Right ventricle myocardium superior (tissue), 1 donor: Measurements from ENCODE around the gene LDHD. TPM values are rescaled to one million over a fixed set of nuclear protein-coding genes. Genes with fewer than 3 reads are reported as not detected.

Source experiments
- ATAC-seq: fragments of 200-7000 bp; cut with Tn5 transposase; one replicate; pipeline ENCODE4 v1.9.1; 2020; ENCODE audit warnings: mild to moderate bottlenecking; ENCODE audit not compliant: poor library complexity
- DNase-seq: peaks from one replicate; pipeline ENCODE4 v3.0.0-alpha.2; 2020
- intact Hi-C: fragments of 100-400 bp; cut with DNase I; formaldehyde crosslinking; loops from one replicate; pipeline ENCODE4 v1.11.2; 2022
- total RNA-seq: library from RNA; stranded (reverse); fragmentation: NEBNext Ultra II Directional; extraction: Animal tissue kit (Norgen Biotek cat#: 25700); gene quantifications from one replicate; pipeline ENCODE4 v1.2.1, GENCODE V29; 2021
- donor health status: DM: no; HTN: yes; CAD: no; lungs with severe emphysema.

The LDHD gene
- total RNA-seq, 1 donor from 2014 or later: 84.7 TPM

GRCh38 chr16:75088934-75089333, 27.6 kb downstream of the LDHD start:
- DNase-seq (no peak), ATAC-seq (no peak)
- intact Hi-C loops: no loop called here

GRCh38 chr16:75088216-75088615, 28.4 kb downstream of the LDHD start:
- no peak for ATAC-seq
- no peak for DNase-seq
- intact Hi-C loops: no loop called here

GRCh38 chr16:75087375-75087979, 29.1 kb downstream of the LDHD start:
- DNase-seq (peak; percentile 63), ATAC-seq (peak; percentile 96)
- intact Hi-C loops: no loop called here

- DNase-seq (no peak), ATAC-seq (no peak)
- intact Hi-C loops: no loop called here
Measured at GRCh38 chr16:75086688-75087374, 29.7 kb downstream of the LDHD start.

GRCh38 chr16:75086281-75086680, 30.3 kb downstream of the LDHD start:
- intact Hi-C loops: no loop called here
- ATAC-seq: no peak
- DNase-seq: no peak

GRCh38 chr16:75085556-75085955, 31.0 kb downstream of the LDHD start:
- ATAC-seq (no peak), DNase-seq (no peak)
- intact Hi-C loops: no loop called here

- ATAC-seq (no peak), DNase-seq (no peak)
- intact Hi-C loops: no loop called here
Measured at GRCh38 chr16:75083813-75084212, 32.8 kb downstream of the LDHD start.

- DNase-seq (no peak), ATAC-seq (no peak)
- intact Hi-C loops: no loop called here
Measured at GRCh38 chr16:75081179-75081859, 35.3 kb downstream of the LDHD start.

GRCh38 chr16:75080205-75081029, 36.2 kb downstream of the LDHD start:
- no peak for ATAC-seq
- intact Hi-C loops: no loop called here

GRCh38 chr16:75079346-75079926, 37.1 kb downstream of the LDHD start:
- no peak for ATAC-seq
- intact Hi-C loops: no loop called here
- DNase-seq: no peak

More at GRCh38 chr16:75080205-75081029, 36.2 kb downstream of the LDHD start:
- no peak for DNase-seq

GRCh38 chr16:75078886-75079285, 37.7 kb downstream of the LDHD start:
- DNase-seq (no peak), ATAC-seq (no peak)
- intact Hi-C loops: no loop called here

- no peak for DNase-seq
- intact Hi-C loops: no loop called here
- no peak for ATAC-seq
Measured at GRCh38 chr16:75075688-75076268, 40.8 kb downstream of the LDHD start.

- peak; percentile 56 for ATAC-seq
- intact Hi-C loops: no loop called here
- peak; percentile 51 for DNase-seq
Measured at GRCh38 chr16:75074920-75075687, 41.5 kb downstream of the LDHD start.

- no peak for ATAC-seq
- intact Hi-C loops: no loop called here
- no peak for DNase-seq
Measured at GRCh38 chr16:75074304-75074793, 42.2 kb downstream of the LDHD start.

GRCh38 chr16:75073545-75074303, 42.9 kb downstream of the LDHD start:
- intact Hi-C loops: no loop called here
- no peak for ATAC-seq
- no peak for DNase-seq

GRCh38 chr16:75072239-75072947, 44.2 kb downstream of the LDHD start:
- intact Hi-C loops: no loop called here
- DNase-seq: no peak
- ATAC-seq: no peak
